Uterus (tissue), 2 donors: Measurements from ENCODE around the gene LPAR1.

Experiments
- CTCF ChIP-seq, 4 experiments: fragments of 200-600 bp in 2 of 4; fragments of 450-650 bp in 2 of 4; sonication (generic) in 2 of 4; IDR thresholded peaks; one replicate each; pipeline ENCODE4 v1.5.1; 2016 to 2019; ENCODE audit warnings: antibody characterized with exemption in 4 of 4, mild to moderate bottlenecking in 2 of 4, moderate library complexity in 1 of 4
- POLR2A ChIP-seq, 2 donors: fragments of 450-650 bp; IDR thresholded peaks; one replicate each; pipeline ENCODE4 v1.6.1; 2016; ENCODE audit warnings: antibody characterized with exemption in 2 of 2, mild to moderate bottlenecking in 1 of 2, moderate library complexity in 1 of 2

- no peak for TF ChIP-seq CTCF (IDR thresholded peaks at IDR 0.05)
- TF ChIP-seq POLR2A (IDR thresholded peaks at IDR 0.05), result no peak
Measured at GRCh38 chr9:110897943-110898342, 140.3 kb downstream of the LPAR1 start.
